SK-N-SH (cell line): ENCODE results near the gene ADAMTS9. TPM values are rescaled to one million over a fixed set of nuclear protein-coding genes. Genes with fewer than 3 reads are reported as not detected.

Source experiments
- CTCF ChIA-PET: fragments of 300-600, 350-600 bp; formaldehyde crosslinking; extraction: SDS; loops from one replicate; lab custom pipeline; 2021; lab: Yijun Ruan, JAX
- POLR2A ChIA-PET: fragments of 350-600 bp; sonication (Branson Sonifier 250); formaldehyde crosslinking; extraction: SDS; loops from one replicate; lab custom pipeline; 2020; ENCODE audit warnings: antibody characterized with exemption, inconsistent platforms; lab: Yijun Ruan, JAX
- DNase-seq: peaks from one replicate; pipeline ENCODE4 v3.0.0; 2012
- H2AFZ ChIP-seq: fragments of 200-600 bp; sonication (generic); 2 replicates; pipeline ENCODE4 v1.8.1; 2016; ENCODE audit warnings: antibody characterized with exemption, mild to moderate bottlenecking, low read depth
- H3F3A ChIP-seq: fragments of 200-600 bp; sonication (generic); replicated peaks from 2 replicates; pipeline ENCODE3; 2016; ENCODE audit warnings: antibody characterized with exemption, mild to moderate bottlenecking; ENCODE audit not compliant: insufficient read depth
- H3K27ac ChIP-seq, 2 experiments: fragments of 200-500 bp in 1 of 2; fragments of 200-600 bp in 1 of 2; sonication (Bioruptor generic) in 1 of 2; sonication (generic), shearing (Covaris generic) in 1 of 2; 2 replicates each; pipeline versions ENCODE4 v1.5.1 to v1.6.1; 2014 to 2016; ENCODE audit warnings: low read depth in 2 of 2, inconsistent platforms in 1 of 2, low read length in 1 of 2, mild to moderate bottlenecking in 1 of 2, mixed read lengths in 1 of 2
- H3K27me3 ChIP-seq: fragments of 200-600 bp; sonication (generic), shearing (Covaris generic); 2 replicates; pipeline ENCODE4 v1.6.1; 2016; ENCODE audit warnings: mixed run types; ENCODE audit not compliant: insufficient read depth
- H3K36me3 ChIP-seq, 2 experiments: fragments of 200-500 bp in 1 of 2; fragments of 200-600 bp in 1 of 2; sonication (Bioruptor generic) in 1 of 2; sonication (generic) in 1 of 2; replicated peaks in 1 of 2; 2 replicates each; pipeline versions ENCODE3 to v1.5.1; 2014 to 2016; ENCODE audit warnings: low read length in 1 of 2, mild to moderate bottlenecking in 1 of 2; ENCODE audit not compliant: insufficient read depth in 2 of 2, control insufficient read depth in 1 of 2
- H3K4me1 ChIP-seq, 2 experiments: fragments of 200-500 bp in 1 of 2; fragments of 200-600 bp in 1 of 2; sonication (Bioruptor generic) in 1 of 2; sonication (generic), shearing (Covaris generic) in 1 of 2; 2 replicates each; pipeline versions ENCODE4 v1.5.1 to v1.6.1; 2014 to 2016; ENCODE audit warnings: low read depth in 1 of 2, low read length in 1 of 2, mixed run types in 1 of 2; ENCODE audit not compliant: insufficient read depth in 2 of 2, control insufficient read depth in 1 of 2
- H3K4me2 ChIP-seq: fragments of 200-600 bp; sonication (generic), shearing (Covaris generic); 2 replicates; pipeline ENCODE4 v1.6.1; 2017; ENCODE audit warnings: mixed run types
- H3K4me3 ChIP-seq, 2 experiments: fragments of 200-500 bp in 1 of 2; fragments of 200-600 bp in 1 of 2; sonication (Bioruptor generic) in 1 of 2; sonication (generic), shearing (Covaris generic) in 1 of 2; 2 replicates each; pipeline versions ENCODE4 v1.5.1 to v1.8.1; 2014 to 2016; ENCODE audit warnings: low read depth in 2 of 2, inconsistent platforms in 1 of 2, low read length in 1 of 2, mild to moderate bottlenecking in 1 of 2, mixed read lengths in 1 of 2, moderate library complexity in 1 of 2
- H3K79me2 ChIP-seq: fragments of 200-600 bp; sonication (generic); 2 replicates; pipeline ENCODE4 v1.8.1; 2017; ENCODE audit warnings: mild to moderate bottlenecking; ENCODE audit not compliant: insufficient read depth
- H3K9ac ChIP-seq: fragments of 200-600 bp; sonication (generic); 2 replicates; pipeline ENCODE4 v1.6.1; 2017; ENCODE audit warnings: mixed run types
- H3K9me2 ChIP-seq: fragments of 200-600 bp; sonication (generic); 2 replicates; pipeline ENCODE4 v1.6.1; 2017; ENCODE audit warnings: mixed run types
- H3K9me3 ChIP-seq: fragments of 200-600 bp; sonication (generic); 2 replicates; pipeline ENCODE4 v1.6.1; 2017; ENCODE audit warnings: mixed run types, mild to moderate bottlenecking, moderate library complexity
- H4K20me1 ChIP-seq: fragments of 200-600 bp; sonication (generic); 2 replicates; pipeline ENCODE4 v1.6.1; 2017; ENCODE audit warnings: mild to moderate bottlenecking, mixed run types; ENCODE audit not compliant: insufficient read depth
- ELF1 ChIP-seq: IDR thresholded peaks from 2 replicates; pipeline ENCODE4 v1.4.0; 2012
- FOSL2 ChIP-seq: IDR thresholded peaks from 2 replicates; pipeline ENCODE4 v1.4.0; 2012; ENCODE audit warnings: low read depth, mild to moderate bottlenecking, moderate library complexity, borderline replicate concordance
- GATA2 ChIP-seq: sonication (generic); formaldehyde crosslinking; IDR thresholded peaks from 2 replicates; pipeline ENCODE4 v1.5.0; 2020; ENCODE audit warnings: mild to moderate bottlenecking, missing genetic modification reagents
- JUND ChIP-seq: IDR thresholded peaks from 2 replicates; pipeline ENCODE4 v1.4.0; 2012
- MEF2A ChIP-seq: IDR thresholded peaks from 2 replicates; pipeline ENCODE4 v1.4.0; 2012; ENCODE audit warnings: low read depth, borderline replicate concordance
- MXI1 ChIP-seq: IDR thresholded peaks from 2 replicates; pipeline ENCODE4 v1.6.1; 2012; ENCODE audit warnings: mild to moderate bottlenecking, low read depth, low read length, improper control_type of control experiment
- NFIC ChIP-seq: IDR thresholded peaks from 2 replicates; pipeline ENCODE4 v1.4.0; 2012; ENCODE audit warnings: borderline replicate concordance
- RCOR1 ChIP-seq: fragments of 150-350 bp; IDR thresholded peaks from 2 replicates; pipeline ENCODE4 v1.6.1; 2017; ENCODE audit warnings: antibody characterized with exemption, low read length
- RXRA ChIP-seq: IDR thresholded peaks from 2 replicates; pipeline ENCODE4 v1.4.0; 2012; ENCODE audit warnings: low read depth, mild to moderate bottlenecking, borderline replicate concordance
- TCF12 ChIP-seq: IDR thresholded peaks from 2 replicates; pipeline ENCODE4 v1.4.0; 2012
- WGBS: methylation state at CpG from one replicate; pipeline ENCODE4 v1.1.6; 2017; ENCODE audit warnings: low lambda C conversion rate; 5-methylcytosine and 5-hydroxymethylcytosine counted together
- polyA plus RNA-seq, 3 experiments: library from polyadenylated mRNA; depleted of rRNA; stranded (reverse); fragments of >200 nt; gene quantifications; 2 replicates each; pipeline ENCODE4 v1.2.3, GENCODE V29; 2012
- TF ChIP-seq, protein P1 (sequence below): fragments of 200-600 bp; sonication (generic); IDR thresholded peaks from 2 replicates; pipeline ENCODE4 v1.6.1; 2017; ENCODE audit warnings: antibody characterized with exemption, mild to moderate bottlenecking, moderate library complexity
- TF ChIP-seq, protein P2 (sequence below): fragments of 150-350 bp; IDR thresholded peaks from 2 replicates; pipeline ENCODE4 v1.6.1; 2016; ENCODE audit warnings: mild to moderate bottlenecking, low read depth, low read length
- TF ChIP-seq, protein P3 (sequence below): fragments of 150-350 bp; IDR thresholded peaks from 2 replicates; pipeline ENCODE4 v1.6.1; 2017; ENCODE audit warnings: antibody characterized with exemption, low read length, low read depth, borderline replicate concordance
- TF ChIP-seq, protein P4 (sequence below): IDR thresholded peaks from 2 replicates; pipeline ENCODE4 v1.4.0; 2012; ENCODE audit warnings: low read depth, borderline replicate concordance

The ADAMTS9 gene
- polyA plus RNA-seq, 1 of the 3 experiments (the other 2 are of a cell fraction), result 4.1 TPM

DNA sequence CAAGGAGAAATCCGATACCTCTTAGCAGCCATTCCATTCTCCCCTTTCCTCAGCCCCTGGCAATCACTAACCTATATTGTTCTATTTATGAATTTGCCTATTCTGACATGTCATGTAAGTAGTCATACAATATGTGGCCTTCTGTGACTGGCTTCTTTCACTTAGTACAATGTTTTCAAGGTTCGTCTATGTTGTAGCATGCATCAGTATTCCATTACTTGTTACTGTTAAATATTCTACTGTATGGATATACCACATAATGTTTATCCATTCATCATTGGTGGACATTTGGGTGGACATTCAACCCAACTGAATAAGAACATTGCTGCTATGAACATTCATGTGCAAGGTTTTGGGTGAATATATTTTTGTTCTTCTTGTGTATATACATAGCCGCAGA, 23.4 kb downstream of the ADAMTS9 start:
- H3K27me3 ChIP-seq, result no peaks in the 10 kb centered on the region
- H3K27ac ChIP-seq, result no peak overlapping the region
- no peak overlapping the region for H2AFZ ChIP-seq
- H3K36me3 ChIP-seq, result peaks cover 29 to 37% of the 10 kb centered on the region in 2 experiments
- H3K4me3 ChIP-seq, result no peak overlapping the region
- 94% methylated on average over 3 of the region's 3 CpGs for WGBS
- H4K20me1 ChIP-seq, result no peaks in the 10 kb centered on the region
- no peaks in the 10 kb centered on the region for H3K9me3 ChIP-seq
- H3F3A ChIP-seq, result no peaks in the 10 kb centered on the region
- H3K4me2 ChIP-seq, result no peak overlapping the region
- H3K9ac ChIP-seq, result no peak overlapping the region
- TF ChIP-seq GATA2, result no peak
- TF ChIP-seq RCOR1, result no peak
- TF ChIP-seq, protein P1, sequence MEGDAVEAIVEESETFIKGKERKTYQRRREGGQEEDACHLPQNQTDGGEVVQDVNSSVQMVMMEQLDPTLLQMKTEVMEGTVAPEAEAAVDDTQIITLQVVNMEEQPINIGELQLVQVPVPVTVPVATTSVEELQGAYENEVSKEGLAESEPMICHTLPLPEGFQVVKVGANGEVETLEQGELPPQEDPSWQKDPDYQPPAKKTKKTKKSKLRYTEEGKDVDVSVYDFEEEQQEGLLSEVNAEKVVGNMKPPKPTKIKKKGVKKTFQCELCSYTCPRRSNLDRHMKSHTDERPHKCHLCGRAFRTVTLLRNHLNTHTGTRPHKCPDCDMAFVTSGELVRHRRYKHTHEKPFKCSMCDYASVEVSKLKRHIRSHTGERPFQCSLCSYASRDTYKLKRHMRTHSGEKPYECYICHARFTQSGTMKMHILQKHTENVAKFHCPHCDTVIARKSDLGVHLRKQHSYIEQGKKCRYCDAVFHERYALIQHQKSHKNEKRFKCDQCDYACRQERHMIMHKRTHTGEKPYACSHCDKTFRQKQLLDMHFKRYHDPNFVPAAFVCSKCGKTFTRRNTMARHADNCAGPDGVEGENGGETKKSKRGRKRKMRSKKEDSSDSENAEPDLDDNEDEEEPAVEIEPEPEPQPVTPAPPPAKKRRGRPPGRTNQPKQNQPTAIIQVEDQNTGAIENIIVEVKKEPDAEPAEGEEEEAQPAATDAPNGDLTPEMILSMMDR, result no peak
- no peak for TF ChIP-seq RXRA
- TF ChIP-seq TCF12, result no peak
- TF ChIP-seq FOSL2, result no peak
- no peak for TF ChIP-seq JUND
- TF ChIP-seq, protein P2, sequence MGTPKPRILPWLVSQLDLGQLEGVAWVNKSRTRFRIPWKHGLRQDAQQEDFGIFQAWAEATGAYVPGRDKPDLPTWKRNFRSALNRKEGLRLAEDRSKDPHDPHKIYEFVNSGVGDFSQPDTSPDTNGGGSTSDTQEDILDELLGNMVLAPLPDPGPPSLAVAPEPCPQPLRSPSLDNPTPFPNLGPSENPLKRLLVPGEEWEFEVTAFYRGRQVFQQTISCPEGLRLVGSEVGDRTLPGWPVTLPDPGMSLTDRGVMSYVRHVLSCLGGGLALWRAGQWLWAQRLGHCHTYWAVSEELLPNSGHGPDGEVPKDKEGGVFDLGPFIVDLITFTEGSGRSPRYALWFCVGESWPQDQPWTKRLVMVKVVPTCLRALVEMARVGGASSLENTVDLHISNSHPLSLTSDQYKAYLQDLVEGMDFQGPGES, result no peak
- no peak for TF ChIP-seq NFIC
- TF ChIP-seq, protein P3, sequence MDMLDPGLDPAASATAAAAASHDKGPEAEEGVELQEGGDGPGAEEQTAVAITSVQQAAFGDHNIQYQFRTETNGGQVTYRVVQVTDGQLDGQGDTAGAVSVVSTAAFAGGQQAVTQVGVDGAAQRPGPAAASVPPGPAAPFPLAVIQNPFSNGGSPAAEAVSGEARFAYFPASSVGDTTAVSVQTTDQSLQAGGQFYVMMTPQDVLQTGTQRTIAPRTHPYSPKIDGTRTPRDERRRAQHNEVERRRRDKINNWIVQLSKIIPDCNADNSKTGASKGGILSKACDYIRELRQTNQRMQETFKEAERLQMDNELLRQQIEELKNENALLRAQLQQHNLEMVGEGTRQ, result no peak
- no peak for TF ChIP-seq MXI1
- TF ChIP-seq ELF1, result no peak
- no peak for TF ChIP-seq MEF2A
- TF ChIP-seq, protein P4, sequence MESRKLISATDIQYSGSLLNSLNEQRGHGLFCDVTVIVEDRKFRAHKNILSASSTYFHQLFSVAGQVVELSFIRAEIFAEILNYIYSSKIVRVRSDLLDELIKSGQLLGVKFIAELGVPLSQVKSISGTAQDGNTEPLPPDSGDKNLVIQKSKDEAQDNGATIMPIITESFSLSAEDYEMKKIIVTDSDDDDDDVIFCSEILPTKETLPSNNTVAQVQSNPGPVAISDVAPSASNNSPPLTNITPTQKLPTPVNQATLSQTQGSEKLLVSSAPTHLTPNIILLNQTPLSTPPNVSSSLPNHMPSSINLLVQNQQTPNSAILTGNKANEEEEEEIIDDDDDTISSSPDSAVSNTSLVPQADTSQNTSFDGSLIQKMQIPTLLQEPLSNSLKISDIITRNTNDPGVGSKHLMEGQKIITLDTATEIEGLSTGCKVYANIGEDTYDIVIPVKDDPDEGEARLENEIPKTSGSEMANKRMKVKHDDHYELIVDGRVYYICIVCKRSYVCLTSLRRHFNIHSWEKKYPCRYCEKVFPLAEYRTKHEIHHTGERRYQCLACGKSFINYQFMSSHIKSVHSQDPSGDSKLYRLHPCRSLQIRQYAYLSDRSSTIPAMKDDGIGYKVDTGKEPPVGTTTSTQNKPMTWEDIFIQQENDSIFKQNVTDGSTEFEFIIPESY, result no peak
- POLR2A ChIA-PET, result interaction anchor here (0.7 kb wide), 1 partner anchor 11 kb away, joined by 3 read pairs; no protein-coding TSS in a partner anchor
- H3K4me1 ChIP-seq, result peaks cover 0 to 26% of the 10 kb centered on the region in 2 experiments; a peak in 2 of 4 replicates
- no peaks in the 10 kb centered on the region; the same call in 1 of the 2 replicates for H3K79me2 ChIP-seq
- CTCF ChIA-PET, result no interaction called here
- no peaks in the 10 kb centered on the region for H3K9me2 ChIP-seq
- DNase-seq, result no peak
